K562 (cell line): Measurements from ENCODE around the gene HAO2. TPM values are rescaled to one million over a fixed set of nuclear protein-coding genes. Genes with fewer than 3 reads are reported as not detected.

Source experiments
- ATAC-seq: fragments of 200-7000 bp; cut with Tn5 transposase; 3 replicates; pipeline ENCODE4 v1.9.1; 2020; ENCODE audit warnings: moderate library complexity
- BruUV-seq: library from RNA; stranded (reverse); fragments of 400-500 nt; replicated peaks from 2 replicates; lab custom pipeline; 2021; lab: Mats Ljungman, UMichigan
- CTCF ChIA-PET: fragments of 300-600 bp; formaldehyde crosslinking; extraction: SDS; loops from one replicate; lab custom pipeline; 2021; ENCODE audit warnings: low intra/inter-chr PET ratio; lab: Yijun Ruan, JAX
- POLR2A ChIA-PET: fragments of 300-600, 350-650 bp; sonication (Branson Sonifier 250); formaldehyde crosslinking; extraction: SDS; loops from one replicate; lab custom pipeline; 2021; ENCODE audit warnings: antibody characterized with exemption, inconsistent platforms; lab: Yijun Ruan, JAX
- DNase-seq, 4 experiments: peaks; one replicate each; pipeline versions ENCODE4 v3.0.0 to v3.0.0-alpha.2; 2011 to 2018; ENCODE audit warnings: low spot score in 3 of 4, mixed read lengths in 3 of 4; ENCODE audit errors: extremely low read depth in 1 of 4
- FAIRE-seq: peaks from 2 replicates; lab custom pipeline; 2011; peaks lifted over from hg19 to GRCh38; lab: Jason Lieb, UNC
- H2AFZ ChIP-seq: 2 replicates; pipeline ENCODE4 v1.6.0; 2011; ENCODE audit warnings: low read depth, low read length, control low read depth, inconsistent platforms
- H3K27ac ChIP-seq: fragments of 200-600 bp; 3 replicates; pipeline ENCODE4 v1.8.0; 2011; ENCODE audit warnings: low read depth, mild to moderate bottlenecking, control low read depth, inconsistent platforms, low read length, moderate library complexity, mixed read lengths; ENCODE audit errors: extremely low read depth
- H3K27me3 ChIP-seq, 2 experiments: fragments of 300-600 bp in 1 of 2; 2 replicates in 1 of 2; 3 replicates in 1 of 2; pipeline versions ENCODE4 v1.6.0 to v1.8.0; 2011; ENCODE audit warnings: inconsistent platforms in 2 of 2, low read length in 2 of 2, mild to moderate bottlenecking in 1 of 2, mixed read lengths in 1 of 2, moderate library complexity in 1 of 2; ENCODE audit not compliant: control insufficient read depth in 2 of 2, insufficient read depth in 2 of 2
- H3K36me3 ChIP-seq: fragments of 300-600 bp; 3 replicates; pipeline ENCODE4 v1.8.0; 2011; ENCODE audit warnings: mild to moderate bottlenecking, low read length, inconsistent platforms; ENCODE audit not compliant: control insufficient read depth, insufficient read depth
- H3K4me1 ChIP-seq, 2 experiments: fragments of 200-600 bp in 1 of 2; replicated peaks in 1 of 2; 2 replicates in 1 of 2; 3 replicates in 1 of 2; pipeline versions ENCODE4 v1.5.1 to v1.8.0; 2011; ENCODE audit warnings: inconsistent platforms in 2 of 2, low read length in 2 of 2, mild to moderate bottlenecking in 1 of 2, mixed read lengths in 1 of 2, moderate library complexity in 1 of 2; ENCODE audit not compliant: control insufficient read depth in 2 of 2, insufficient read depth in 2 of 2
- H3K4me2 ChIP-seq: 2 replicates; pipeline ENCODE4 v1.6.1; 2011; ENCODE audit warnings: low read length, control low read depth, inconsistent platforms, mixed read lengths; ENCODE audit not compliant: insufficient read depth
- H3K4me3 ChIP-seq: fragments of 200-600 bp; sonication (generic), shearing (Covaris generic); 2 replicates; pipeline ENCODE4 v1.5.1; 2016; ENCODE audit warnings: control low read depth, inconsistent platforms
- H3K79me2 ChIP-seq: fragments of 200-600 bp; 3 replicates; pipeline ENCODE4 v1.8.0; 2011; ENCODE audit warnings: low read length, inconsistent platforms; ENCODE audit not compliant: control insufficient read depth, insufficient read depth
- H3K9ac ChIP-seq, 2 experiments: 2 replicates each; pipeline versions ENCODE4 v1.6.0 to v1.6.1; 2011; ENCODE audit warnings: low read depth in 2 of 2, low read length in 2 of 2, control low read depth in 1 of 2, inconsistent platforms in 1 of 2, mild to moderate bottlenecking in 1 of 2, mixed read lengths in 1 of 2; ENCODE audit not compliant: insufficient read depth in 1 of 2
- H3K9me1 ChIP-seq: one replicate; pipeline ENCODE4 v1.6.0; 2011; ENCODE audit warnings: inconsistent platforms, mild to moderate bottlenecking, low read length, moderate library complexity; ENCODE audit not compliant: control insufficient read depth, insufficient read depth
- H3K9me3 ChIP-seq: replicated peaks from 2 replicates; pipeline ENCODE4 v1.5.1; 2011; ENCODE audit warnings: low read depth, low read length, inconsistent platforms; ENCODE audit not compliant: control insufficient read depth, insufficient read depth
- H4K20me1 ChIP-seq: replicated peaks from 2 replicates; pipeline ENCODE4 v1.6.1; 2011; ENCODE audit warnings: low read length, inconsistent platforms, mixed read lengths; ENCODE audit not compliant: control insufficient read depth, insufficient read depth
- ATF7 ChIP-seq: fragments of 450-650 bp; IDR thresholded peaks from 2 replicates; pipeline ENCODE4 v1.7.1; 2014; ENCODE audit warnings: mild to moderate bottlenecking, moderate library complexity
- CUX1 ChIP-seq: fragments of 200-800 bp; sonication (Bioruptor generic); IDR thresholded peaks from 2 replicates; pipeline ENCODE4 v1.6.1; 2016; ENCODE audit warnings: missing genetic modification characterization, missing compliant biosample characterization
- FOXO4 ChIP-seq: fragments of 450-650 bp; formaldehyde crosslinking; IDR thresholded peaks from 2 replicates; pipeline ENCODE4 v1.4.0; 2020; ENCODE audit warnings: mild to moderate bottlenecking, moderate library complexity
- ID3 ChIP-seq, 2 experiments: fragments of 250-450 bp in 1 of 2; fragments of 450-650 bp in 1 of 2; sonication (Bioruptor Pico) in 1 of 2; IDR thresholded peaks; 2 replicates each; pipeline versions ENCODE4 v1.6.1 to v1.8.0; 2016 to 2021; ENCODE audit warnings: mild to moderate bottlenecking in 2 of 2, moderate library complexity in 2 of 2, missing compliant biosample characterization in 1 of 2, missing genetic modification characterization in 1 of 2
- NFATC3 ChIP-seq: fragments of 450-650 bp; IDR thresholded peaks from 2 replicates; pipeline ENCODE4 v1.6.1; 2017; ENCODE audit warnings: mild to moderate bottlenecking
- PHB ChIP-seq: fragments of 250-450 bp; sonication (Bioruptor Pico); IDR thresholded peaks from 2 replicates; pipeline ENCODE4 v1.5.0; 2021
- PHB2 ChIP-seq: fragments of 450-650 bp; IDR thresholded peaks from 2 replicates; pipeline ENCODE4 v1.6.1; 2017; ENCODE audit warnings: low read depth
- RBFOX2 ChIP-seq: fragments of 200-400 bp; formaldehyde crosslinking; IDR thresholded peaks from 2 replicates; pipeline ENCODE4 v1.6.1; 2017; ENCODE audit warnings: low read depth, mild to moderate bottlenecking, low read length, moderate library complexity
- RCOR1 ChIP-seq, 2 experiments: IDR thresholded peaks; 2 replicates each; pipeline ENCODE4 v1.6.1; 2012; ENCODE audit warnings: low read depth in 2 of 2, low read length in 2 of 2, borderline replicate concordance in 1 of 2, improper control_type of control experiment in 1 of 2
- SNRNP70 ChIP-seq: fragments of 200-400 bp; formaldehyde crosslinking; optimal IDR thresholded peaks from 2 replicates; pipeline ENCODE3; 2017; ENCODE audit warnings: low read depth, low read length
- TAF7 ChIP-seq: fragments of 450-650 bp; IDR thresholded peaks from 2 replicates; pipeline ENCODE4 v1.6.1; 2016; ENCODE audit warnings: missing genetic modification characterization, missing compliant biosample characterization
- ZNF184 ChIP-seq: sonication (generic); formaldehyde crosslinking; IDR thresholded peaks from 2 replicates; pipeline ENCODE4 v1.5.0; 2020; ENCODE audit warnings: missing genetic modification reagents
- ZNF41 ChIP-seq: fragments of 250-450 bp; sonication (Bioruptor Pico); conservative IDR thresholded peaks from 2 replicates; pipeline ENCODE4 v1.4.0; 2020; ENCODE audit warnings: mild to moderate bottlenecking
- ZNF444 ChIP-seq: fragments of 250-450 bp; sonication (Bioruptor Pico); IDR thresholded peaks from 2 replicates; pipeline ENCODE4 v1.4.0; 2020; ENCODE audit warnings: mild to moderate bottlenecking, moderate library complexity
- ZNF507 ChIP-seq: conservative IDR thresholded peaks from 2 replicates; pipeline ENCODE4 v1.6.1; 2017; ENCODE audit warnings: missing genetic modification characterization, missing compliant biosample characterization
- ZSCAN32 ChIP-seq: fragments of 450-650 bp; formaldehyde crosslinking; IDR thresholded peaks from 2 replicates; pipeline ENCODE4 v1.4.0; 2020; ENCODE audit warnings: mild to moderate bottlenecking, moderate library complexity
- WGBS: fragments of 100-300 bp; shearing (Covaris generic); methylation state at CpG from one replicate; pipeline ENCODE4 v1.1.6; 2016; ENCODE audit warnings: low coverage, mixed read lengths; ENCODE audit not compliant: insufficient coverage; ENCODE audit errors: missing lambda C conversion rate; 5-methylcytosine and 5-hydroxymethylcytosine counted together
- in situ Hi-C: fragments of 300-500 bp; cut with MboI; formaldehyde crosslinking; loops from 4 replicates; pipeline ENCODE4 v1.15.0; 2018; ENCODE audit warnings: inconsistent platforms, mixed read lengths
- intact Hi-C: fragments of 100-400 bp; cut with micrococcal nuclease; formaldehyde crosslinking; loops from 2 replicates; pipeline ENCODE4 v1.14.2; 2022
- polyA plus RNA-seq, 8 experiments: library from polyadenylated mRNA; depleted of rRNA in 4 of 8; stranded (reverse) in 5 of 8; unstranded in 3 of 8; fragments of >200 nt; fragmentation: Nextera tagmentation in 2 of 8; fragmentation: Illumina TruSeq in 1 of 8; extraction: Ambion mirVana in 2 of 8; extraction: Trizol in 1 of 8; gene quantifications; 2 replicates each; pipeline versions ENCODE4 v1.2.1 to v1.2.3, GENCODE V29; 2011 to 2014; ENCODE audit warnings: inconsistent platforms in 1 of 8, missing spikeins in 1 of 8
- total RNA-seq, 7 experiments: library from RNA; depleted of rRNA in 6 of 7; stranded (reverse); fragments of >200 nt in 6 of 7; fragmentation: Illumina TruSeq in 2 of 7; extraction: Trizol in 2 of 7; gene quantifications; 2 replicates each; pipeline versions ENCODE4 v1.2.1 to v1.2.3, GENCODE V29; 2011 to 2021; ENCODE audit warnings: low replicate concordance in 1 of 7

The HAO2 gene
- total and polyA plus RNA-seq, 9 of the 15 experiments (the other 6 are each of a cell fraction or from before 2014, with no cell fraction given) = not detected

- H3K27me3 ChIP-seq = peaks cover 11 to 19% of the 10 kb centered on the region in 2 experiments; a peak in 3 of 5 replicates
- ATAC-seq = no peak
- FAIRE-seq = no peak
- WGBS = 2% methylated on average over 7 of the region's 7 CpGs
- no peak overlapping the region for H3K27ac ChIP-seq
- H3K9me1 ChIP-seq = no peaks in the 10 kb centered on the region
- CTCF ChIA-PET = no interaction called here
- H3K36me3 ChIP-seq = no peaks in the 10 kb centered on the region
- intact Hi-C loops = no loop called here
- no peak overlapping the region for H2AFZ ChIP-seq
- no peak overlapping the region for H3K4me2 ChIP-seq
- no peak overlapping the region for H3K4me3 ChIP-seq
- no peak overlapping the region for H3K9ac ChIP-seq
- TF ChIP-seq FOXO4 (CRISPR knock-in tag) (no peak), ATF7 (no peak), PHB (CRISPR knock-in tag) (no peak), RBFOX2 (no peak), ZNF444 (no peak), RCOR1 (IDR thresholded peaks at IDR 0.05; ENCODE audit: borderline replicate concordance in 1 of 2, low read depth in 2 of 2, low read length in 2 of 2) (no peak), PHB2 (no peak), ZNF41 (CRISPR knock-in tag) (no peak), TAF7 (no peak), SNRNP70 (no peak), CUX1 (no peak), ZSCAN32 (CRISPR knock-in tag) (no peak), NFATC3 (no peak), ZNF507 (tag) (no peak), ZNF184 (no peak), ID3 (CRISPR knock-in tag; IDR thresholded peaks at IDR 0.05) (no peak), ID3 (tag; IDR thresholded peaks at IDR 0.05) (no peak)
- TF ChIP-seq, all 486 proteins: peak for 0
- peaks cover 0 to 5% of the 10 kb centered on the region in 2 experiments; a peak in 1 of 5 replicates for H3K4me1 ChIP-seq
- no peaks in the 10 kb centered on the region for H3K79me2 ChIP-seq
- in situ Hi-C loops = no loop called here
- H4K20me1 ChIP-seq = no peaks in the 10 kb centered on the region
- no peaks in the 10 kb centered on the region for H3K9me3 ChIP-seq
- no peak for DNase-seq
- POLR2A ChIA-PET = no interaction called here
- BruUV-seq = no TSS peak
Observed at GRCh38 chr1:119326251-119326650, 42.3 kb upstream of the HAO2 start.
